ENCODE results near the gene BIRC3.

Gene BIRC3

GRCh38 chr11:102378818-102379217 is 61.5 kb downstream of the BIRC3 start:
- DNase-seq, result no peak

- DNase-seq, result no peak
Observed at GRCh38 chr11:102382384-102382783, 65.1 kb downstream of the BIRC3 start.

GRCh38 chr11:102383839-102384238 is 66.6 kb downstream of the BIRC3 start:
- no peak for DNase-seq

GRCh38 chr11:102384419-102385079 is 67.3 kb downstream of the BIRC3 start:
- no peak for DNase-seq

GRCh38 chr11:102385085-102386007 is 68.1 kb downstream of the BIRC3 start:
- DNase-seq, result no peak

GRCh38 chr11:102386136-102386734 is 69.0 kb downstream of the BIRC3 start:
- DNase-seq, result no peak

GRCh38 chr11:102387043-102387781 is 69.9 kb downstream of the BIRC3 start:
- no peak for DNase-seq

Measured in stimulated activated CD4-positive, alpha-beta T cell treated with anti-CD3 and anti-CD28 coated beads, Interleukin-4, amount 100 ng/mL, for 1 hour (primary cell).